ENCODE data around the gene FKBP5. TPM values are rescaled to one million over a fixed set of nuclear protein-coding genes. Genes with fewer than 3 reads are reported as not detected.

FKBP5 gene
- total and polyA plus RNA-seq, 5 experiments from 2014 or later: 75.4 to 297 (median 108) TPM

- Mint-ChIP-seq H3K4me1 (peaks cover 33 to 94% (median 90%) of the 10 kb centered on the region in 4 donors), H3K9me3 (no peaks in the 10 kb centered on the region), H3K36me3 (peaks cover 21 to 88% (median 69%) of the 10 kb centered on the region in 3 donors), H3K4me3 (peak overlapping the region in 8 of 10 donors; percentile 26 to 66 (median 46)), H3K27me3 (no peaks in the 10 kb centered on the region), H3K27ac (peak overlapping the region; percentile 77 to 96 (median 94))
- DNase-seq (no peak), ATAC-seq (no peak)
- POLR2A ChIA-PET: interaction anchor here (1.1 to 10.8 kb wide), 6 partner anchors 14 to 147 kb away, joined by 3 to 230 read pairs (median 8); partner anchors contain the start of gene ARMC12
These were observed 98.8 kb downstream of the FKBP5 start for GRCh38 chr6:35589904-35590303.

DNA sequence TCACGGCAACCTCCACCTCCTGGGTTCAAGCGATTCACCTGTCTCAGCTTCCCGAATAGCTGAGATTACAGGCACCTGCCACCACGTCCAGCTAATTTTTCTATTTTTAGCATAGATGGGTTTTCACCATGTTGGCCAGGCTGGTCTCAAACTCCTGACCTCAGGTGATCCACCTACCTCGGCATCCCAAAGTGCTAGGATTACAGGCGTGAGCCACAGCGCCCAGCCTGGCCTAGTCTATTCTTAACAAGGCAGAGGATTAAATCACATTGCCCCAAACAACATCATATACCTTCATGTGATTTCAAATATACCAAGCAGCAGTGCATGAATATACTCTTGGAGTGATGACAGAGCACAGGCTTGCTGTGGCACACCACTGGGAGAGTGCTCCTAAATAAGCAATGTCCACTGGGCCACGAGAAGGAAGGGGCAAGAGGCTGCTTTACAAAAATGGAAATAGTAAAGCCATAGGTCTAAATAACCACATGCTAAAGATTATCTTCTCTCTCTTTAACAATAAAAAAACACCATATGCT lies 99.4 kb downstream of the FKBP5 start:
- Mint-ChIP-seq H3K36me3 (peaks cover 15 to 83% (median 63%) of the 10 kb centered on the region in 3 donors), H3K9me3 (no peaks in the 10 kb centered on the region), H3K27ac (peak overlapping the region; percentile 80 to 96 (median 94)), H3K4me1 (peaks cover 30 to 94% (median 90%) of the 10 kb centered on the region in 4 donors), H3K4me3 (peak overlapping the region in 7 of 10 donors; percentile 7 to 66 (median 47)), H3K27me3 (no peaks in the 10 kb centered on the region)
- ATAC-seq: no peak
- POLR2A ChIA-PET: interaction anchor here (1.2 to 10.8 kb wide), 5 partner anchors 14 to 148 kb away, joined by 5 to 230 read pairs (median 12); partner anchors contain the start of gene ARMC12
- DNase-seq: no peak

DNA sequence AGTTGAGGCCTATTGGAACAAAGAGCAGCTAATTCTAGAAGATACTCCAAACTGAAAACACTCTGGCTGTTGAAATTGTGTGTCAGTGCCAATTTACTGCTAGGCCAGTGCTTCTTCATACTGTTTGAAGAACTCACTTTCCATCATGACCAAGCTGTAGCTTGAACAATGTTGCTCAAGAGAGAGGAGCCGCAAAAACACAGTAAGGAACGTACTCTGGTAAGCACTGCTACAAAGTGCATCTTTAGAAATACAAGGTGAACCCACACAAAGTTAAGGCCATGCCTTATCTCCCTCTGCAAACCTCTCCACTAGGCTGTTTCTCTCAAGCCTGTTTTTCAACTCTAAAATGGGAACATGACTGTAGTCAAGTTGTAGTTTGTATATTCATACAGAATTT lies 101.5 kb downstream of the FKBP5 start:
- Mint-ChIP-seq H3K4me1 (peaks cover 30 to 94% (median 82%) of the 10 kb centered on the region in 4 donors), H3K27me3 (no peaks in the 10 kb centered on the region), H3K4me3 (peak overlapping the region in 8 of 10 donors; percentile 15 to 70 (median 53)), H3K27ac (peak overlapping the region; percentile 75 to 96 (median 92)), H3K36me3 (peaks cover 7 to 82% (median 49%) of the 10 kb centered on the region in 3 donors), H3K9me3 (no peaks in the 10 kb centered on the region)
- DNase-seq (no peak), ATAC-seq (peak; percentile 26 to 52)
- POLR2A ChIA-PET: interaction anchor here (0.9 to 10.8 kb wide), 9 partner anchors 8 to 149 kb away, joined by 3 to 230 read pairs (median 7); partner anchors contain the start of gene ARMC12

- ATAC-seq (no peak), DNase-seq (no peak)
- Mint-ChIP-seq H3K27ac (peak overlapping the region; percentile 75 to 96 (median 92)), H3K36me3 (peaks cover 7 to 82% (median 48%) of the 10 kb centered on the region in 3 donors), H3K9me3 (no peaks in the 10 kb centered on the region), H3K27me3 (no peaks in the 10 kb centered on the region), H3K4me3 (peak overlapping the region; percentile 14 to 70 (median 59)), H3K4me1 (peaks cover 32 to 94% (median 81%) of the 10 kb centered on the region in 4 donors)
- POLR2A ChIA-PET: interaction anchor here (0.9 to 10.8 kb wide), 7 partner anchors 8 to 150 kb away, joined by 3 to 230 read pairs (median 7); partner anchors contain the start of gene ARMC12
These were observed 102.2 kb downstream of the FKBP5 start for GRCh38 chr6:35586542-35586941.

DNA sequence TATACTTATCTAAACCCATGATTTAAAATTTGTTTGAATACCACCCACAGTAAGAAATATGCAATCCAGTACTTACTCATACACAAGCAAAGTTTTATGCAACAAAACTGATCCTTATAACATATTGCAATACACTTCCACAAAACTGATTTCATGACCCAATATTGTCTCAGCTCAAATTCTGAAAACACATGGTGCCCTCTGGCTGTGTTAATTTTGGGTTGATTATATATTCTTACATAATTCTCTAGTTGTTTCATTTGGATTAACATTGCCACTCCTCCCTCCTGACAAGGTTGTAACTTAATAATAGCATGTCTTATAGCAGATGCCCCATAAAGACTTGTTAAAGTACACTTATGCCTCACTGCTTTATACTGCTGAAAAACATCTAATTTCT lies 103.1 kb downstream of the FKBP5 start:
- DNase-seq: no peak
- H3K36me3 Mint-ChIP-seq: peaks cover 7 to 78% (median 46%) of the 10 kb centered on the region in 3 donors
- no peaks in the 10 kb centered on the region for H3K9me3 Mint-ChIP-seq
- no peaks in the 10 kb centered on the region for H3K27me3 Mint-ChIP-seq
- ATAC-seq: no peak
- H3K27ac Mint-ChIP-seq: peak overlapping the region; percentile 75 to 96 (median 92)
- peak overlapping the region in 9 of 10 donors; percentile 14 to 68 (median 55) for H3K4me3 Mint-ChIP-seq
- POLR2A ChIA-PET: interaction anchor here (1.3 to 10.8 kb wide), 5 partner anchors 9 to 151 kb away, joined by 4 to 127 read pairs (median 12); partner anchors contain the start of gene ARMC12
- peaks cover 32 to 90% (median 73%) of the 10 kb centered on the region in 4 donors for H3K4me1 Mint-ChIP-seq

DNA sequence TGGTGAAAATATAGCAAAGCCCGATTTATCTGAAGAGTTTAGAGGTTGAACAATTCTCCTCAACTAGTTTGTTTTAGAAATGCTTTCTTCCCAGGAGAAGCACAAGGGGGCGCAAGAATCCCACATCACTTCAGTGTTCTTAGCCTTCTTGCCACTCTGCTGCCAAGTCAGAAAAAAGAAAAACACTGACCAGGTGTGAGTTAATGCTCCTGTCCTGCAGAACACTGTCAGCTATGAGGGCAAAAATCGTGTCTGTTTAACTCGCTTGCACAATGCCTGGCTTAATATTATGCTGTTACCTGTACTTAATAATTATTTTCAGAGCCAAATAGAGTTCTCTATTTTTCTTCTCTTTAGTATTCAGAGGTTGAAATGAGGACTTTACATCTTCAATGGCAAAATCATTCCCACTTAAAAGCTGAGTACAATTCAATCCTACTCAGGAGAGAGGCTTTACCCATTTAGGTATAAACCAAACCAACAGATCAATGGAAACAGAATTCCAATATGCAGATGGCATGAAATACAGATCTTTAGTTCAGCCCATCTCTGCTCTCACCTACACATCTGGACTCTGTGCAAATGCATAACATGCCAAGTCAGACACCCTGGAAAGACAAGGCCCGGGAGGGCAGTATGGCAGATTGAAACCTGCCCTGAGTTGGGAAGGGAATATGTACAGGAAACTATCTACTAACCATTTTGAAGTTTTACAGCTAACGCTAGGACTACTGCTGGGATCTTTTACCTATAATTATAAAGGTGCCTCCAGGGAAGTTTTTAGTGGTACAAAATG lies 104.6 kb downstream of the FKBP5 start:
- Mint-ChIP-seq H3K36me3 (peaks cover 7 to 77% (median 34%) of the 10 kb centered on the region in 3 donors), H3K27ac (peak overlapping the region; percentile 87 to 95 (median 90)), H3K4me1 (peaks cover 30 to 77% (median 60%) of the 10 kb centered on the region in 4 donors), H3K4me3 (peak overlapping the region in 7 of 10 donors; percentile 30 to 65 (median 57)), H3K27me3 (no peaks in the 10 kb centered on the region), H3K9me3 (no peaks in the 10 kb centered on the region)
- DNase-seq (peak; percentile 58 to 85 (median 74)), ATAC-seq (peak; percentile 66 to 69)
- POLR2A ChIA-PET: interaction anchor here (0.7 to 10.8 kb wide), 8 partner anchors 9 to 153 kb away, joined by 3 to 127 read pairs (median 6); partner anchors contain the start of gene ARMC12

- POLR2A ChIA-PET: interaction anchor here (0.5 to 10.8 kb wide), 3 partner anchors 19 to 68 kb away, joined by 4 to 127 read pairs (median 56); no protein-coding TSS in a partner anchor
- Mint-ChIP-seq H3K27ac (peak overlapping the region; percentile 70 to 92 (median 81)), H3K27me3 (no peaks in the 10 kb centered on the region), H3K9me3 (no peaks in the 10 kb centered on the region), H3K4me3 (no peak overlapping the region), H3K4me1 (peaks cover 28 to 65% (median 50%) of the 10 kb centered on the region in 4 donors), H3K36me3 (peaks cover 4 to 81% (median 22%) of the 10 kb centered on the region in 3 donors)
- ATAC-seq (no peak), DNase-seq (no peak)
These were observed 106.4 kb downstream of the FKBP5 start for GRCh38 chr6:35582315-35582714.

GRCh38 chr6:35581633-35582032 lies 107.1 kb downstream of the FKBP5 start:
- POLR2A ChIA-PET: interaction anchor here (1.0 to 4.4 kb wide), 2 partner anchors 20 to 107 kb away, joined by 3 to 56 read pairs; partner anchors contain the start of gene FKBP5
- H3K9me3 Mint-ChIP-seq: no peaks in the 10 kb centered on the region
- ATAC-seq (peak in 1 of 2 donors; percentile 32), DNase-seq (no peak)
- H3K4me1 Mint-ChIP-seq: peaks cover 22 to 58% (median 44%) of the 10 kb centered on the region in 4 donors
- H3K4me3 Mint-ChIP-seq: peak overlapping the region in 2 of 10 donors; percentile 34 to 38
- peaks cover 0 to 81% (median 19%) of the 10 kb centered on the region in 3 donors for H3K36me3 Mint-ChIP-seq
- no peaks in the 10 kb centered on the region for H3K27me3 Mint-ChIP-seq
- peak overlapping the region; percentile 41 to 92 (median 80) for H3K27ac Mint-ChIP-seq

DNA sequence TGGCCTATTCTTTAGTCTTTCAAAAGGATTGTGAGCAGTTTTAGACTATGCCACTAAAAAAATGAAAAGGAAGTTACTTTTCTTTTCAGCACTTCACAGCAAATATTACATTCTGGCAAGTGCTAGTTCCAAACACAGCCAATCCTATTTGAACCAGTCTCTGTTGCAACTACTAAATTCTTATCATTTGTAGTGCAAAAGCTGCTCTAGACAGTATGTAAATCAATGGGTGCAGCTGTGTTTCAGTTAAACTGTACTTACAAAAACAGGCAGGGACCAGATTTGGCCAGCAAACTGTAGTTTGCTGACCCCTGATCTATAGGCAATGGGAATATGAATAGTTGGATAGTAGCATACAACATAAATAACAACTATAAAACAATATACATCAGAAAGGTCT lies 107.9 kb downstream of the FKBP5 start:
- ATAC-seq: no peak
- Mint-ChIP-seq H3K36me3 (peaks cover 2 to 81% (median 13%) of the 10 kb centered on the region in 3 donors), H3K4me1 (peaks cover 15 to 50% (median 36%) of the 10 kb centered on the region in 4 donors), H3K9me3 (no peaks in the 10 kb centered on the region), H3K4me3 (no peak overlapping the region), H3K27ac (peak overlapping the region in 4 of 10 donors; percentile 6 to 40 (median 37)), H3K27me3 (no peaks in the 10 kb centered on the region)
- no peak for DNase-seq
- POLR2A ChIA-PET: interaction anchor here (0.6 to 0.9 kb wide), 5 partner anchors 19 to 97 kb away, joined by 3 to 9 read pairs (median 4); no protein-coding TSS in a partner anchor

GRCh38 chr6:35576682-35577081 lies 112.0 kb downstream of the FKBP5 start:
- peaks cover 5 to 93% (median 26%) of the 10 kb centered on the region in 3 donors for H3K36me3 Mint-ChIP-seq

GRCh38 chr6:35573495-35574110 lies 115.1 kb downstream of the FKBP5 start:
- H3K27ac Mint-ChIP-seq: peak overlapping the region in 5 of 10 donors; percentile 25 to 60 (median 44)
- peaks cover 0 to 8% (median 3%) of the 10 kb centered on the region in 4 donors for H3K4me1 Mint-ChIP-seq
- peaks cover 5 to 72% (median 23%) of the 10 kb centered on the region in 3 donors for H3K36me3 Mint-ChIP-seq
- DNase-seq: no peak
- no peaks in the 10 kb centered on the region for H3K9me3 Mint-ChIP-seq
- peak overlapping the region in 1 of 10 donors; percentile 43 for H3K4me3 Mint-ChIP-seq
- no peaks in the 10 kb centered on the region for H3K27me3 Mint-ChIP-seq
- ATAC-seq: no peak
- POLR2A ChIA-PET: no interaction called here

More at GRCh38 chr6:35576682-35577081, 112.0 kb downstream of the FKBP5 start:
- DNase-seq (no peak), ATAC-seq (no peak)
- peak overlapping the region in 9 of 10 donors; percentile 22 to 66 (median 48) for H3K27ac Mint-ChIP-seq
- no peak overlapping the region for H3K4me3 Mint-ChIP-seq
- POLR2A ChIA-PET: interaction anchor here (1.0 to 2.0 kb wide), 2 partner anchors 52 to 160 kb away, joined by 3 to 6 read pairs; partner anchors contain the start of gene ARMC12
- peaks cover 4 to 12% (median 6%) of the 10 kb centered on the region in 4 donors for H3K4me1 Mint-ChIP-seq
- H3K9me3 Mint-ChIP-seq: no peaks in the 10 kb centered on the region
- no peaks in the 10 kb centered on the region for H3K27me3 Mint-ChIP-seq

All from naive thymus-derived CD8-positive, alpha-beta T cell (primary cell).